ENCODE results near the gene LRRC4C. TPM values are rescaled to one million over a fixed set of nuclear protein-coding genes. Genes with fewer than 3 reads are reported as not detected.
"Not testable (repeated sequence)": the region's sequence is repeated elsewhere in the genome, so short reads cannot be mapped to it uniquely, and the experiment has no call there.

LRRC4C gene
- total RNA-seq, 1 donor from 2014 or later, result not detected

DNA sequence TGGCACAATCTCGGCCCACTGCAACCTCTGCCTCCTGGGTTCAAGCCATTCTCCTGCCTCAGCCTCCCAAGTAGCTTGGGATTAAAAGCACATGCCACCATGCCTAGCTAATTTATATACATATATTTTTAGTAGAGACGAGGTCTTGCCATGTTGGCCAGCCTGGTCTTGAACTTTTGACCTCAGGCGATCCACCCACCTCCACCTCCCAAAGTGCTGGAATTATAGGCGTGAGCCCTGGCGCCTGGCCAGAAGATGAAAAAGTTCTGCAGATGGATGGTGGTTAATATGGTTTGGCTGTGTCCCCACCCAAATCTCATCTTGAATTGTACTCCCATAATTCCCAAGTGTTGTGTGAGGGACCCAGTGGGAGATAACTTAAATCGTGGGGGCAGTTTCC, 937.4 kb downstream of the LRRC4C start:
- intact Hi-C loops (cut with micrococcal nuclease), result not testable (repeated sequence)

DNA sequence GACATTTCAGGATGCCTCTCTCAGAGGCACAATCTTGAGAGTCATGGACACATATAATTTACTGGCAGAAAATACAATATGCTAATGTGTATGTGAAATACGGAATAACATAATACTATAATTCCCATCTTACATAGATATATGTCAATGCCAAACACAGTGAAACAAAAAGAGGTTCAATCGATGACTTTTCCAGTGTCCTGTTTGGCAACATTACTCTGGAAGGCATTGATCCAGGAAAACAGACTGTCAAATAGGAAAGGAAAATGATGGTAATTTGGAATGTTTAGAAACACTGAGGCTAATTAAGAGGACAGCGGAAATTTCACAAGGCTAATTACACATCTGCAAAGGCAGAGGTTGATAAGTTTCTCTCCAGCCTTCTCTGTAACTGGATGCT, 942.3 kb downstream of the LRRC4C start:
- intact Hi-C loops (cut with micrococcal nuclease), result no loop called here

DNA sequence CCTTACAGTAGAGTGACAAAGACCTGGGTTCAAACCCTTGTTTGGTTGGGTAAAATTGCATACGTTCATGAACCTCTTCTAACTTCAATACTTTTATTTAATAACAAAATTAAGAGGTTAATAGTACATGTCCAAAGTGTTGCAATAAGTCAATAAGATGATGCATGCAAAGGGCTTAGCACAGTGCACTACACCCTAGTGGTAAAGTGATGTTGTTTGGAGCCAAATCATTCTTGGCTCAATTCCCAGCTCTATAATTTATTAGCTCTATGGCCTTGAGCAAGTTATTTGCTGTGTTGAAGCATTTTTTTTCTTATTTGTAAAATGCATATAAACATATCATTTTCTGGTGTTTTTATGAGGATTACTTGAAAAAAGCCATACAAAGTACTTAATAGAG, 945.3 kb downstream of the LRRC4C start:
- intact Hi-C loops (cut with micrococcal nuclease), result no loop called here

DNA sequence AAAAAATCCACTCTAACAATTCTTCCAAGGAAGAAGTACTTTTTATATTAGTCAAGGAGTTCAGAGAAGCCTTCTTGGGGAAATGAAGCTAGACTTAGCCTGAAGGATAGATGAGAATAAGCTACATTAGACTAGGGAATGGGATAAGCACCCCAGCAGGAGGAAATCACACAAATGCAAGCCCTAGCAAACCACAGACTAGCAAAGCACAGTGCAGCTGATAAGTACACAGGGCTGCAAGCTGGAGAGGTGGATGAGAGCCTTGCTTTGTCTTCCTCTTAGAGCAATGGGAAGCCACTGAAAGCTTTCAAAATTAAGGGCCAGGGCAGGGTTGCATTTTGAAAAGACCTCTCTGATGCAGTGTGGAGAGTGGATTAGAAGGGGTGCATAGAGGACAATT, 946.2 kb downstream of the LRRC4C start:
- intact Hi-C loops (cut with micrococcal nuclease), result no loop called here

DNA sequence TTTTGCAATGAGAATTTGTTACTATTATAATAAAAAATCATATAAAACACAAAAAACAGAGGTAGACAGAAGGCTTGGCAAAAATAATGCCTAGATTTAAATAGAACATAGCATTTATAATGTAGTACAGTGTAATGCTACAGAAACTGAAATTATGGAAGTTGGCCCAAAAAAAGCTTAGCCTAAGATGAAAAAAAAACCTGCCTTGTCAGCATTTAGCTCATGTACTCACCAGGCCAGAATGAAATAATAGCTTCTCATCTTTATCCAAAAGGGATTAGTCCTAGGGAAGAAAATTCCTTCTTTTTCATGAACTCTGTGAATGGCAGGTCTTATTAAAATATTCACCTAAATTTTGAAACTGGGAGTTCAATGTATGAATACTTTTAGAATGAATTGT, 951.1 kb downstream of the LRRC4C start:
- intact Hi-C loops (cut with micrococcal nuclease), result no loop called here

DNA sequence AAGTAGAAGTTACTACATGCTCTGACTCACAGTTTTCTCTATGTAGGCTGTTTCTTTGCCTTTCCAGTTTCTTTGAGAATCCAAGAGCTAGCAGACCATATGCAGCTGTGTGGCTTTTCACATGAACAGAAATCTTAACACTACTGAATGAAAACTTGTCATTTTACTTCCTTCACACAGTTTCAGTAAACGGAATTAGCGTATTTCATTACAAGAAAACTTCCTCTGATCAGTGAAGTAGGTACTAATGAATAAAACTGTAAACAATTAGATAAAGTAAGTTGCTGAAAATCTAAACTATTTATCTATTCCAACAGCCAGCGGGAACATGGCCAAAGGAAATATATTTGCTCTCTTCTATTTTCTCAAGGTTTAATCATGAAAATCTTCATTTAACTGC, 953.2 kb downstream of the LRRC4C start:
- intact Hi-C loops (cut with micrococcal nuclease), result no loop called here

DNA sequence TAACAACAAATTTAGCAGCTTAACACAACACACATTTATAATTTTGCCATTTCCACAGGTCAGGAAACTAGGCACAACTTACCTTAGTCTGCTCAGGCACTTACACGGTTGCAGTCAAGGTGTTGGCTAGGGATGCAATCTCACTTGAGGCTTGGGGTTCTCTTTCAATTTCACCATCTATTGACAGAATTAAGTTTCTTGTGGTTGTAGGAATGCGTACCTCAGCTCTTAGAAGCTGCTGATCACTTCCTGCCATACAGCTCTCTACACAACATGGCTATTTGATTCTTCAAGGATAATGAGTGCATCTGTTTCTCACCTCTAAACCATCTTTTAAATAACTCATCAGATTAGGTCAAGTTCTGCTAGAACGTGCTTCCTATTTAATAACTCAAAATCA, 968.1 kb downstream of the LRRC4C start:
- intact Hi-C loops (cut with micrococcal nuclease), result no loop called here

DNA sequence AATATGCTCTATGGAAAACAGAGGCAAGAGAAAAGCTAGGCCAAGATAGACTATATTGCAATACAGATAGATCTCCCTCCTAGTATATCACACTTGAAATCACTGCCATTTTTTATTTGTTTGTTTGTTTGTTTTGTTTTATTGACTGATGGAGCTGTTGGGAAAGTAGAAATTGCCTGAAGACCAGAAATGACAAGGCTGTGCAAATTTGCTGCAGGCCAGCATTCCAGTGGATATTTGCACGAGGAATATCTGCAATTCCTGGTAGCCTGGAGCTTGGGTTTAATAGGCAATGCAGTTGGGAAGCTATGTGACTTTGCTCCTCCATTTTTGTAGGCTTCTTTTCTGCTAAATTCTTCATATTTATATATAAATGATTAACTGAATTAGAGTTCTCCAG, 991.7 kb downstream of the LRRC4C start:
- intact Hi-C loops (cut with micrococcal nuclease), result no loop called here

DNA sequence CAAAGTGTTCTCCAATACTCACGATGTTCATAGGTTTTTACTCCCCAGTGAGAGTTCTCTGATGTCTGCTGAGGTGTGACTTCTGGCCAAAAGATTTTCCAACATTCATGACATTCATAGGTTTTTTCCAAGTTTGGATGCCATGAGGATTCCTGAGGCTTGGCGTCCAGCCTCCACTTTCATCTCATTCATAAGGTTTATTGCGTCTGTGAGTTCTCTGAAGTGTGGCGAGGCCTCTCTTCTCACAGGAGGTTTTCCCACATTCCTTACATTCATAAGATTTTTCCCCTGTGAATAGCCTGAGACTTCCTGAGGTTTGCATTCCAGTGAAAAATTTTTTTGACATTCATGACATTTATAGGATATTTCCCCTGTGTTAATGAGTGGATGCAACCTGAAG, 1014.1 kb downstream of the LRRC4C start:
- intact Hi-C loops (cut with micrococcal nuclease), result no loop called here

DNA sequence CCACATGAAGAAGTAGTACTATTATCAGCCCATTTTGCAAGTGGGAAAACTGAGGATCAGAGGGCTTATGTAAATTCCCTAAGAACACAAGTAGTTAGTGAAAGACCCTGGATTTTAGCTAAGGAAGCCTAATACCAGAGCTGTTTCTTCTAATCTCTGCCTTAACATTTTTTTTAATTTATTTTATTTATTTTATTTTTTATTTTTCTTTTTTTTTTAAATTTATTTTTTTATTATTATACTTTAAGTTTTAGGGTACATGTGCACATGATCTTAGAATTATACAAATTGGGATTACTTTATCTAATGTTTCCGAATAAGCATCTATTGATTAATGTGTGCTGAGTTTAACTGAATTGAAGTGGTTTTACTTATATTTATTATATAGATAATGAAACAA, 1015.3 kb downstream of the LRRC4C start:
- intact Hi-C loops (cut with micrococcal nuclease), result no loop called here

DNA sequence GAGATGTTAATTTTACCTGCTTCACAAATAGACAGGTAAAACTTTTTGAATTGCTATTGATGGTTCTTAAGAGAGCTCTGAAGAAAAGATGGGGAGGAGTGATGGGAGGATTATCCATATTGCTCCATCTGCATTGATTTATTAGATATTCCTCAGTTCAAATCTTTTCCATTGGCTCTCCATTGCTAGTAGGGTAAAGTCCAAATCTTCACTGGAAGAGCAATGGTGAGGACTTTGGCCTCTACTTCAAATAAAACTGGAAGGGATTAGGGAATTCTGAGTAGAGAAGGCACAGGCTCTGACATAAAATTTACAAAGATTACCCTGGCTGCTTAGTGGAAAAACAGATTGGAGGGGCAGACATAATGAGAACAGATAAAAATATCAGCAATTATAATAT, 1024.1 kb downstream of the LRRC4C start:
- intact Hi-C loops (cut with micrococcal nuclease), result no loop called here

DNA sequence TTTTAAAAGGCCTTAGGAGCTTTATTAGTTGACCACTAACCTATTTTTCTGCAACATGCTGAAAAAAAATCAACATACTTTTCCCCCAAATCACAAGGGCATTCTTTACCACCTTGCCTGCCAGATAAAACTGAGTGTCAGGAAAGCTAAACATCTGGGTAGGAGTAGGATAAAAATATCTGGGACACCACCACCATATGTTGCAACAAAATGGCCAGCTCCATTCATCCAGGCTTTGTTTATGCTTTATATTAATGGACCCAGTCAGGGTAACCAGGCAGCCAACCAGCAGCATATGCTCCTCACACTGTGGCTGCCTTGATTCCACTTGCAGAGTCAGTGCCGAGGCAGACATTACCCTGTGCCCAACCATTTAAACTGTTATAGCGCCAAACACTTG, 1024.5 kb downstream of the LRRC4C start:
- intact Hi-C loops (cut with micrococcal nuclease), result no loop called here

DNA sequence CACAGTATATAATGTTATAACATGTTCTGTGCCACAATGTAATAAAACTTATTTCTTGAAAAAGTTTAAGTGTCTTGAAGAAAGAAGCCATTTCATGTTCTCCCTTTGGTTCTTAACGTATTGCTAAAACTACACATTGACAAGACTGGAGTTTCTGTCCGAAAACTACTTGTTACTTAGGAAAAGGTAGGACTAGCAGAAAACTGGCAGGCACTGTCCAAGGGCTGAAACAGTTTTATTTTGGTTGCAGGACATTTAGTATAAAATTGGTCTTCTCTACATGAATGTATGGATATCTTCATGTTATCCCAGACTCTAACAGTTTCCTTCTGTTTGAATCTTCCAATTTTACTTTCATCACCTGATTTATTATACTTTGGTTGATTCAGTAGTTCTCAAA, 1027.1 kb downstream of the LRRC4C start:
- intact Hi-C loops (cut with micrococcal nuclease), result no loop called here

DNA sequence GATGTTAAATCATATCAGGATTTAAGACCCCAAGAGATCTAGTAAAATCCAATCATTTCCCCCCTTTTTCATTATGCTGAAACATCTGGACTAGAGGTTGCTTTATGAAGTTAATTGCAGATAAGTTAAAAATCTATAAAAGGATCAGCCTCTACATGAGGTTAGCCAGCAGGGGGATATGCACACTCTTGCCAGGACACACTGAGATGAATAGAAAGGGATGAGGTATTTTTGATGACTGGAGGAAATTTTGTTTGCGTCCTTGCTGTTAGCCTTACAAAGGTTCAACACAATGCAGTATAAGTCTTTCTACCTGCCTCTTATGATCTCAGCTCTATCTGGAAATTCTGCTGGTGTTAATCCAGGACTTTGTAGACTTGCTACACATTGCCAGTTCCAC, 1034.3 kb downstream of the LRRC4C start:
- intact Hi-C loops (cut with micrococcal nuclease), result no loop called here

DNA sequence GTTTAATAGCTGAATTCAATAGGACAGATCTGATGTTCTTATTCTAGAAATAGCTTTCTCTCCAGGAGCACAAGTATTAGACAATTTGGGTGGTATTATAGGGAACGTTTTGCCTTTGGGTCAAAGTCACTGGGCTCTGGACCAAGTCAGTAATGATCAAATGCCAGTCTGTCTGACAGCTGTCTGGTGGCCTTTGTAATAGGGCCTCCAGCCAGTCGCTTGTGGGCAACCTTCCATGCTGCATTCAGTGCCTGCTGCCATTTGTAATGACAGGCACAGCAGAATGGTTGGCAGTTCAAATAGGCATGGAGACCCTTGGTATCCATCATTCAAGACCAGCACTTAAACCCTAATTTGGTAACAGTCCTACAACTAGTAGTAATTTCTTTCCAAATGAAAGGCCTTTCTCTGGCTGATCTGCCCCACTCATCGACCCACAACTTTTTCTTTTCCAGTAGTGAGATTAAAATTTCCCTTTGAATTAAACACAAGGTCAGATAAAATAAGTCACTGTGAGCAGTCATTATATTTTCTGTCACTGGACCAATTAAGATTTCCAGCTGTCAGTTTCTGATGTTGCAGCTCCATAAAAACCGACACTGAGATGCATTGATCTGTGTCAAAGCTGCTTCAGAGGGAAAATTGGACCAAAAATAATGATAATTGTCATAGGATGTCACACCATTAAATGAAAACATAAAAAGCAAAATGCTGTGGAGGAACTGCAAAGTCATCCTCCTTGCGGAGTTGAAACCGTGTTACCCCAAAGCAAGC, 1038.1 kb downstream of the LRRC4C start:
- intact Hi-C loops (cut with micrococcal nuclease), result no loop called here

DNA sequence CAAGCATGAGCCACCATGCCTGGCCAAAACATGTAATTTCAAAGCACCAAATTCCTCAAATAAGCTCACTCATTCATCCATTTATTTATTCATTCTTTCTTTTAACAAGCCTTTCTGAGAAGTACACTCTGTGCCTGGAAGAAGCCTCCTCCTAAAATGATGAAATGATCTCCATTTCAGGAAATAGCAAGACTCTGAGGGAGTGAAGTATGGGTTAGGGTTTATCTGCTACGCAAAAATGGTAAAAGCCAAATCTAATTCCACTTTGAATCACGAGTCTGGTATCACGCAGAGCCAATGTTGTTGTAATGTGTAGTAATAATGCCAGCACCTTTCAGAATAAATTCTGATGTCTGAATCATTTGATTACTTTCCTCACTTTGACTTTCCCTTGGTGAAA, 1041.8 kb downstream of the LRRC4C start:
- intact Hi-C loops (cut with micrococcal nuclease), result no loop called here

DNA sequence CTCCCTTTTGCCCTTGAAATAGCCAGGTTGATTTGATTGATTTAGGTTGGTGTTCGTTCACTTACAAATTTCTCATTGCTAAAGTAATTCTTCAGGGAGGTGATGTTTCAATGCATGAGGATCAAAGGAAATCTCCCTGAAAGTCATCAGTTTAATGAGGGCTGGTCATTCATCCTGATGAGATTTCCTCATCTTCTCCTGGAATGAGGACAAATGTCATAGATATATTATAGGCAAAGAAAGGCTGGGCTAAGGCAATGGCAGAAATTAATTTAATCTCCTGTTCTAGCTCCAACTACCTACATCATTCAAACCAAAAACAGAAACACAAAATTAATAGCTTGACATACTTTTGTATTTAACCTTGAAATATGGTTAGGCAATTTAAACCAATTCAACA, 1052.1 kb downstream of the LRRC4C start:
- intact Hi-C loops (cut with micrococcal nuclease), result no loop called here

DNA sequence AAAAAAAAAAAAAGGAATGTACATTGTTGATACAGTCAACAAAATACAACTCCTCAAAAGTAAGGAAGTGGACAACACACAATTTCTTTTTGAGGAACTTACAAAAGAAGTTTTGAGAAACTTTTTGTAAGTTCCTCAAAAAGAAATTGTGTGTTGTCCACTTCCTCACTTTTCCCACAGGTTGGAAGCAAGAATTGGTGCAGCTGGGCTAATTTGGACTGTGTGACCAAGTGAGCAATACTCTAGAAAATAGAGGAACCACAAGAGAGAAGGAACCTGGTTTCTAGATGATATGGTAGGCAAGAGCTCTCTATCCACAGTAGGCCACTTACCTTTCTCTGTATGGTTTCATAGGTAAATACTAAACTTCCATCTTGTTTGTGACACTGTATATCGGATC, 1053.8 kb downstream of the LRRC4C start:
- intact Hi-C loops (cut with micrococcal nuclease), result no loop called here

DNA sequence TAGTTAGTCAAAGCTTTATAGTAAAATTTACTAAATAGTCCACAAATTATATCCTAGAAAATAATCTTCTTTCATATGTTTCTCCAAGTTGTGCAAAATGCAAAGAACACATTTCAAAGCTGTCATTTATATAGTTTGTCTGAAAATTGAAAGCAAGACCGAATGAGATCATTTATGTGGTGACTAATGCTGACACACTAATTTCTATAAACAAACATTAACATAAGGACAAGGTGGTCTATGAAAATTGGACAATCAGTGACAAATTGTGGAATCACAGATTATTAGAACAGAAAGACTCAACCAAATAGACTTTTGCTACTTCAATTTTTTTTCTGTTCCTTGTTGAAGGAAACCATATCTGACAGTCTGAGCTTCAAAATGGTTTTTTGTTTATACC, 1056.1 kb downstream of the LRRC4C start:
- intact Hi-C loops (cut with micrococcal nuclease), result no loop called here

DNA sequence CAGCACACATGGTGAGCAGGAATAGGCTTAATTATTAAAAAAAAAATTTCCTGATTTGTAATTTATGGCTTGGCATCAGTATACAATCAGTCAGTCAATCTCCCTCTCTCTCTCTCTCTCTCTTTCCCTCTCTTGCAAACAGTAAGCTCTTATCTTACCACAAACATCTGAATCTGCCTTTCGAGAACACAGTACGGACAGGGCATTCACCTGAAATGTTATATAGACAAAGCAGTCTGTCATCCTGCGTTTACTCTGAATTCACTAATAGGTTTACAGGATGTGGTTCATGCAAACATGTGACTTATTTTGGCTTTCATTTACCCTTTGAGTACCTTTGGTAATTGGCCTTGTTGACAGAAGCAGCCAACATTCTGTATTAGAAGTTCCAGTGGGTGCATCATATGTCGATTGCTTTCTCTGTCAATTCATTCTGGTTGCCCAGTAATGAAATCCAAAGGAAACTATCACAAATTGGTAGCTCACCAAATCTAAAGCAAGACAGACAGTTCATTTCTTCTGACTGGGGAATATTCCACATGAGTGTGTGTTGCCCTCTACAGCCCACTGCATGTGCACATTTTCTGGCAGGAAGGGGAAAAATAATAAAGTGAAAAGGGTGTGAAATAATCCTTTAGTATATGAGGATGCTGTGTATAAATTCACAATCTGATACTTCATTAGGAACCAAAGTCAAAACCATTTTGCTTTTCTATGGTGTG, 1058.2 kb downstream of the LRRC4C start:
- intact Hi-C loops (cut with micrococcal nuclease), result no loop called here

DNA sequence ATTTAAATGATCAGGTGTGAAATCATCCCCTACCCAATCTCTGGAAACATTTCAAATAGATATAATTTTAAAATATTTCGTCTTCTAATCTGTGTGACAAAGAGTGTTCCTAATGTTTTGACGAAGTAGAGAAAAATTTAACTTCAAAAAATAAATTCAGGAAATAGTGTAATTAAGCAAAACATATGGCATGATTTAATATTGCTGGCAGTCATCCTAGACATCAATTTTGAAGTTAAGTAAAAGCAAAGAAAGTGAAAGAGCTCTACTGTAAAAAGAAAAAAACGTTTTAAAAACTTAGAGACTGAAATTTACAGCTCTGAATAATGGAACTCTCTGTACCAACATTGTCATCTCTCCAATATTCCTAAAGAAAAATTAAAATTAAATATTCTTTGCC, 1062.3 kb downstream of the LRRC4C start:
- intact Hi-C loops (cut with micrococcal nuclease), result no loop called here

DNA sequence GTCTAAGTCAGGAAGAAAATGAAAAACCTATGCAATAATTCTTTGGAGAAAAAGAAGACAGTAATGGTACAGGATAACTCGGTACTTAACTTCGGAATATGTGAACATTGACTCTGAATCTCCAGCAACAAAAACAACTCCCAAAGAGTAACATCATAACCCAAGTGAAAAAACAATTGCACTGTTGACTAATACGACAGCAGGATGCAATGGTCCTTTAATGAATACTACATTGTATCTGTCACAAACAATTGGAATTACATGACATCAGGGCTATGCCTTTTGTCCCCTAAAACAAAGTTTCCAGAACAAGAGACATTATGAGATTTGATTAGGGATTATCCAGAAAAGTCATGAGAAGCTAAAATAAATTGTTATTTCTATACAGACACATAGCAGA, 1065.9 kb downstream of the LRRC4C start:
- intact Hi-C loops (cut with micrococcal nuclease), result no loop called here

DNA sequence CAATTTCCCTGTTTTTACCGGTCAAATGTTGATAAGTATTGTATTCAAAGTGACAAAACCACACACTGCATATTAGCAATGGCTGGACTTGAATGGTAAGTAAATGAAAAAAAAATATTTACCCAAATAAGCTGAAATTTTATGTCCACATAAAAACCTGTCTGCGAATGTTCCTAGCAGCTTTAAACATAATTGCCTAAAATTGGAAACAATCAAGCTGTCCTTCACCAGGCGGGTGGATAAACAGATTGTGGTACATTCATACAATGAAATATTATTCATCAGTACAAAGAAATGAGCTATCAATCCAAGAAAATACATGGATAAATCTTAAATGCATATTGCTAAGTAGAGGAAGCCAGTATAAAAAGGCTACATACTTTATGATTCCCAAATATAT, 1067.8 kb downstream of the LRRC4C start:
- intact Hi-C loops (cut with micrococcal nuclease), result no loop called here

Data from T-helper 1 cell treated with Interleukin-12 subunit alpha and Interleukin-12 subunit beta and Interleukin-4 antibody, amounts not matched to agents 30 ng/mL and 1 ng/mL, for 36 hours (primary cell).